SW480 (cell line): Measurements from ENCODE around the gene AP2M1.
A peak's percentile ranks its signal among the peaks of the same experiment; 100 is the strongest.

ENCODE experiments used
- DNase-seq: peaks from one replicate; pipeline ENCODE4 v3.0.0-alpha.2; 2016; ENCODE audit warnings: low spot score

The AP2M1 gene

DNA sequence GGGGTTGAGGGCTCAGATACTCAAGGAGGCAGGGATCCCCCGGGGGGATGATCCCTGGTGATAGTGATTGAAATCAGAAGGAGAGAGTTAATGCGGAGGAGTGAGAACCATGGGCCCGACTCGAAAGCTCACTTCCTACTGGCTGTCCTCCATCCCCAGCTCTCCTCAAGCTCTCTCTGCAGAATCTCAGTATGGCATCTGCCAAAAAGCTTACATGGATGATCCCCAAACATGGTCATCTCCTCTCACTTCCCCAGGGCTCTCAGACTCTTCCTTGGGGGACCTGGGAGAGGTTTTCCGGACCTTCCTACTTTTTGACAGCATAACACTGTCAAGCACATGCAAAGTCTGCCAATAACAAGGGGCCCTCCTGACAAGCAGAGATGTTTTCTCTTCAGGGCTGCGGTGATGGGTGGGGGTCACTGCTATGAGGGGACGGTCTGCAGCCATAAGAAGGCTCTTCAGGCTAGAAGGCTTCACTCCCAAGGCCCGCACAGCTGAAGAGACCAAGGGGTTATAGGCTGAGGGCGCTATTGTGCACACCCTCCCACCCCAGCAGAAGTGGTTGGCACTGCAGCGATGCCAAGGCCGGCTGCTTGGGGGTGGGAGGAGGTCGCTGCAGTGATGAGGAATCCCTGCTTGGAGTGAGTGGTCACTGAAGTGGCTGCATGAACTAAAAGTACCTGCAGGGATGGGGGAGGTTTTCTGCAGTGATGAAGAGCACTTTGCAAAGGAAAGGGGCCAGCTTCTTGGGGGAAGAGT, 53.9 kb downstream of the AP2M1 start:
- no peak for DNase-seq

DNA sequence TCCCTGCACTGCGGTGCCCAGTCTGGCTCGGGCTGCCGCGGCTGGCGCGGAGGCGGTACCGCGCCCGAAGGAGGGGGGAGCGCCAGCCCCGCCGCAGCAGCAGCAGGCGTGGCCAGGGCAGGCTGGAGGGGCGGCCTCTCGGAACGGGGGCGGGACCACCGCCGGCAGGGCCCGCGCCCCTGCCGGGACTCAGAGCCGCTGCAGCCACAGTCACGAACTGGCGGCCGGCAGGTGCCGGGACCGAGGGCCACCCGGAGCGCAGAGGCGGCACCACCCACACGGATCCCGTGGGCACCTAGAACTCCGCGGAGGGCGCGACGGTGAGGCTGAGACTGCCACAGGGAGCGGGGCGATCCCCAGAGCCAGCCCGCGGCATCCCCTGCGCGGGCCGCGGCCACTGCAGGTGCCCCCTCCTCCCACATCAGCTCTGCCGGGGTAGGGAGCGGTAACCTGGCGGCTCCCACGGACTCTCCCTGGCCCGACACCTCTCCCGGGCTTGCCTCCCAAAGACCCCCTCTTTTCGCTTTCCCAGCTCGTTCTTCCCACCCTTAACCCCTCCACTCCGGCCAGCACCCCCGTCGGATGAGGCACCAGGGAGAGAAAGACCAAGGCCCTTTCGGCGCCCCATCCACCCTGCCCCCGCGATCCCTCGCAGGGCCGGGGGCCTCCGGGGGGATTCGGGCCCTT, 54.9 kb downstream of the AP2M1 start, which contains the start of gene VWA5B2:
TSS of gene VWA5B2 (plus strand) at position 192 of the 687 bp plus-strand sequence. CDS start 944 bp downstream, outside the sequence.
- DNase-seq = peak; percentile 81

- peak; percentile 33 for DNase-seq
Measured at GRCh38 chr3:184230081-184230602, 55.5 kb downstream of the AP2M1 start.

DNA sequence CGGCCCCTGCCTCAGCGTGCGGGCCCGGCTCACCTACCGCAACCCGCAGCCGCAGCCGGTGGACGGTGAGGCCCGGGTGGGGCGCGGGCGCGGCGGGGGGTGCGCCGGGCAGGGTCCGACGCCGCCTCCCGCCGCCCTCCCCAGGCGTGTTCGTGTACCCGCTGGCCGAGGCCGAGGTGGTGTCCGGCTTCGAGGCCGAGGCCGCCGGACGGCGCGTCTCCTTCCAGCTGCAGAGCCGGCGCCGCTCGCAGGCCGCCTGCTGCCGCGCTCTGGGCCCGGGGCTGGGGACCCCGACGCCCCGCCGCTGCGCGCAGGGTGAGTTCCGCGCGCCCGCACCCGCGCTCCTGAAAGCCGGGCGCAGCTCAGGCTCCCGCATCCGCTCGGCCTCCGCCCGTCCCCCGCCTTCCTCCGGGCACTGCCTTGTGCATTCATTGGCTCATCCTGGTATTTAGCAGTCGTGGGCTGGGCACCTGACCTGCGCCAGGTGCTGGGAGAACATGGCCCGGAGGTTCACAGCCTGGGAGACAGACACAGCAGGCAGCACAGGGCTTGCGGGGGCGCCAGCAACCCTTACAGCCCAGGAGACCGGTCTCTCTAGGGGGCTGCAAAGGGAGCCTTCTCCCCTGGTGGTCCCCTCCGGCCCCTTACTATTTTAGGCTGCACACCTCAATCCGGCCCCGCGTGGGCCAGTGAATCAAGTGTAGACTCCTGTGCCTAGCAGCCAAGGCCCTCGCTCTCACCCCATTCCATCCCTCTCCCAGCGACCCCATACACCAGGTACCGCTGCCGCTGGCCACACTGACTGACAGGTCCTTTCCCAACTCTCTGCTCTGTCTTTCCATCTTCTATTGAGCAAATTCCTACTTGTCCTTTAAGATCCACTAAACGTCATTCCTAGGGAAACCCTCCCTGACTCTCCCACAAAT, 56.2 kb downstream of the AP2M1 start:
- peak; percentile 77 for DNase-seq

GRCh38 chr3:184231671-184232070, 57.0 kb downstream of the AP2M1 start:
- no peak for DNase-seq

DNA sequence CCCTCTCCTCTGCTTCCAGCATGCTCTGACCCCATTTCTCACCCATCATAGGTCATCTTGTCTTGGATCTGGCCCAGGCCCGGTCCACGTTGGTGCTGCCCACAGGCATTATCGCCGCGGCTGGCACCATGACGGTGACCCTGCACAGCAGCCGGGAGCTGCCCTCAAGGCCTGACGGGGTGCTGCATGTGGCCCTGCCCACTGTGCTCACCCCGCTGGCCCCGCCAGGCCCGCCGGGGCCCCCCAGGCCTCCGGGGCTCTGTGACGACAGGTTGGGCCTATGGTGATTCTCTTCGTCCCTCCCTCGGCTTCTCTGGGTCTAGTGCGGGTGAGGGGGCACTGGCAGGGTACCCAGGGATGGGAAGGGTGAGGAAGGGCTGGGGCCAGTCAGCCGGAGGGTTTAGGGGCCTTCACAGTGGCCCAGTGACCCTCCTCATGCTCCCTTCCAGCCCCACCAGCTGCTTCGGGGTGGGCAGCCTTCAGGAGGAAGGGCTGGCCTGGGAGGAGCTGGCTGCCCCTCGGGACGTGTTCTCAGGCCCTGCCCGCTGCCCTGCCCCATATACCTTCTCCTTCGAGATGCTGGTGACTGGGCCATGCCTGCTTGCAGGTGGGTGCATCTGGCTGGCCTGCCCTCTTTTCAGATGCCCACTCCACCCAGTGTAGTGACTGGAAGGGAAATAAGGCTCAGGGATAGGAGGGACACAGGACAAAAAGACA, 58.6 kb downstream of the AP2M1 start:
- DNase-seq = no peak
